Esophagus squamous epithelium (tissue), 4 donors: ENCODE data around the gene FBXW11.

ENCODE experiments used
- CTCF ChIP-seq, 6 experiments: fragments of 450-650 bp in 4 of 6; fragments of 200-600 bp in 2 of 6; sonication (generic) in 2 of 6; IDR thresholded peaks; one replicate each; pipeline ENCODE4 v1.5.1; 2016 to 2019; ENCODE audit warnings: antibody characterized with exemption in 6 of 6, mild to moderate bottlenecking in 4 of 6, moderate library complexity in 4 of 6
- POLR2A ChIP-seq, 4 donors: fragments of 450-650 bp; IDR thresholded peaks; one replicate each; pipeline ENCODE4 v1.6.1; 2017; ENCODE audit warnings: antibody characterized with exemption in 4 of 4, mild to moderate bottlenecking in 4 of 4, moderate library complexity in 3 of 4

DNA sequence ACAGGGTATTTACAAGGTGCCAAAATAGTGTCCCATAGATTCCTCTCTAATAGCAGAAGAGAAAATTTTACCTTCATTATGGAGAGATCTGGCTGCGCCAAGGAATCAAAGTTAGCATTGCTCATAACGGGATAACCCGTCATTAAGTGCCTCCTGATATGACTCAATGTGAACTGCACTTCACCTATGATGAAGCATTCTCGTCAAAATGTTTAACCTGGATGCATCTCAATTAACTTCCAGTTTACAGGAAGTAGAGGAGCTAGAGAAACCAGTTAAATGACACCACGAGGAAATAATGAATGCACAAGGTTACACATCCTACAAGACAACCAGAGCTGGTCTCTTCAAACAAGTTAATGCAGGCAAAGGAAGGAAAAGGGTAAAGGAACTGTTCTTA is 17.2 kb downstream of the FBXW11 start:
- no peak for TF ChIP-seq CTCF (IDR thresholded peaks at IDR 0.05)
- TF ChIP-seq POLR2A (IDR thresholded peaks at IDR 0.05) = no peak
